HepG2 (cell line): ENCODE data around the gene AJUBA. TPM values are rescaled to one million over a fixed set of nuclear protein-coding genes. Genes with fewer than 3 reads are reported as not detected.

Experiments used
- BRF2 ChIP-seq: sonication (generic); formaldehyde crosslinking; IDR thresholded peaks from 2 replicates; pipeline ENCODE4 v1.8.1; 2022; ENCODE audit warnings: mild to moderate bottlenecking, missing genetic modification reagents
- CREM ChIP-seq, 2 experiments: sonication (generic) in 1 of 2; formaldehyde crosslinking in 1 of 2; IDR thresholded peaks; 2 replicates each; pipeline versions ENCODE4 v1.4.0 to v1.6.1; 2016 to 2020; ENCODE audit warnings: antibody characterized with exemption in 1 of 2, mild to moderate bottlenecking in 1 of 2, missing genetic modification reagents in 1 of 2
- ESRRA ChIP-seq: sonication (generic); formaldehyde crosslinking; IDR thresholded peaks from 2 replicates; pipeline ENCODE4 v1.5.1; 2020; ENCODE audit warnings: mild to moderate bottlenecking, low read depth, missing genetic modification reagents
- HMGA1 ChIP-seq: sonication (generic); formaldehyde crosslinking; conservative IDR thresholded peaks from 2 replicates; pipeline ENCODE4 v1.4.0; 2020; ENCODE audit warnings: missing genetic modification reagents
- HOXA3 ChIP-seq: sonication (generic); formaldehyde crosslinking; IDR thresholded peaks from 2 replicates; pipeline ENCODE4 v1.5.0; 2020; ENCODE audit warnings: missing genetic modification reagents
- HOXD1 ChIP-seq: sonication (generic); formaldehyde crosslinking; IDR thresholded peaks from 2 replicates; pipeline ENCODE4 v1.5.0; 2020; ENCODE audit warnings: missing genetic modification reagents
- MAFG ChIP-seq: sonication (generic); formaldehyde crosslinking; IDR thresholded peaks from 2 replicates; pipeline ENCODE4 v1.5.1; 2020; ENCODE audit warnings: mild to moderate bottlenecking, missing genetic modification reagents
- REST ChIP-seq, 2 experiments: IDR thresholded peaks; 2 replicates each; pipeline ENCODE4 v1.6.1; 2011 to 2012; ENCODE audit warnings: low read length in 2 of 2, borderline replicate concordance in 1 of 2, low read depth in 1 of 2, mild to moderate bottlenecking in 1 of 2, moderate library complexity in 1 of 2
- SAP130 ChIP-seq: IDR thresholded peaks from 2 replicates; pipeline ENCODE4 v1.6.1; 2016; ENCODE audit warnings: low read depth
- SATB2 ChIP-seq: sonication (generic); formaldehyde crosslinking; IDR thresholded peaks from 2 replicates; pipeline ENCODE4 v1.5.0; 2020; ENCODE audit warnings: missing genetic modification reagents
- TFDP2 ChIP-seq: sonication (generic); formaldehyde crosslinking; IDR thresholded peaks from 2 replicates; pipeline ENCODE4 v1.4.0; 2020; ENCODE audit warnings: missing genetic modification reagents
- THAP7 ChIP-seq: sonication (generic); formaldehyde crosslinking; IDR thresholded peaks from 2 replicates; pipeline ENCODE4 v1.8.1; 2023; ENCODE audit warnings: mild to moderate bottlenecking, missing genetic modification reagents
- TOE1 ChIP-seq: sonication (generic); formaldehyde crosslinking; IDR thresholded peaks from 2 replicates; pipeline ENCODE4 v1.4.0; 2020; ENCODE audit warnings: mild to moderate bottlenecking, missing genetic modification reagents
- ZBTB3 ChIP-seq: sonication (generic); formaldehyde crosslinking; IDR thresholded peaks from 2 replicates; pipeline ENCODE4 v1.4.0; 2020; ENCODE audit warnings: low read depth, mild to moderate bottlenecking, moderate library complexity, missing genetic modification reagents, borderline replicate concordance
- ZFX ChIP-seq: sonication (generic); formaldehyde crosslinking; IDR thresholded peaks from 2 replicates; pipeline ENCODE4 v1.4.0; 2020; ENCODE audit warnings: mild to moderate bottlenecking, low read depth, missing genetic modification reagents, moderate library complexity
- ZNF296 ChIP-seq: sonication (generic); formaldehyde crosslinking; conservative IDR thresholded peaks from 2 replicates; pipeline ENCODE4 v1.5.0; 2020; ENCODE audit warnings: mild to moderate bottlenecking, missing genetic modification reagents
- ZNF562 ChIP-seq: sonication (generic); formaldehyde crosslinking; IDR thresholded peaks from 2 replicates; pipeline ENCODE4 v1.8.0; 2022; ENCODE audit warnings: missing genetic modification reagents, borderline replicate concordance
- ZNF614 ChIP-seq: IDR thresholded peaks from 2 replicates; pipeline ENCODE4 v1.6.1; 2018; ENCODE audit warnings: missing biosample characterization, missing genetic modification reagents, inconsistent platforms, borderline replicate concordance
- ZNF7 ChIP-seq: IDR thresholded peaks from 2 replicates; pipeline ENCODE4 v1.6.1; 2016; ENCODE audit warnings: missing biosample characterization, missing genetic modification reagents
- ZNF770 ChIP-seq: sonication (generic); formaldehyde crosslinking; IDR thresholded peaks from 2 replicates; pipeline ENCODE4 v1.5.0; 2020; ENCODE audit warnings: mild to moderate bottlenecking, missing genetic modification reagents
- ZNF83 ChIP-seq: sonication (generic); formaldehyde crosslinking; IDR thresholded peaks from 2 replicates; pipeline ENCODE4 v1.4.0; 2020; ENCODE audit warnings: missing genetic modification reagents, mild to moderate bottlenecking, borderline replicate concordance
- polyA plus RNA-seq, 8 experiments: library from polyadenylated mRNA; depleted of rRNA in 3 of 8; stranded (reverse) in 7 of 8; unstranded in 1 of 8; fragments of >200 nt; fragmentation: Illumina TruSeq in 4 of 8; extraction: Trizol in 4 of 8; gene quantifications; 2 replicates each; pipeline versions ENCODE4 v1.2.1 to v1.2.3, GENCODE V29; 2011 to 2016; ENCODE audit warnings: low read depth in 4 of 8, missing spikeins in 1 of 8, mixed read lengths in 1 of 8; ENCODE audit not compliant: insufficient read depth in 1 of 8
- total RNA-seq, 5 experiments: library from RNA; depleted of rRNA; stranded (reverse); fragments of >200 nt; fragmentation: Illumina TruSeq; extraction: Trizol; gene quantifications; 2 replicates each; pipeline ENCODE4 v1.2.3, GENCODE V29; 2016; ENCODE audit warnings: low read depth in 1 of 5

Gene AJUBA
- total and polyA plus RNA-seq, 2 of the 13 experiments (the other 11 are each of a cell fraction or from before 2014, with no cell fraction given) = 157 to 241 TPM

- TF ChIP-seq BRF2 (CRISPR knock-in tag) (no peak), ZNF296 (no peak), ZBTB3 (0 out of 2 replicates have a peak, but pooled peaks have one; percentile 5), ZNF83 (no peak), CREM (IDR thresholded peaks at IDR 0.05) (no peak), CREM (CRISPR knock-in tag; IDR thresholded peaks at IDR 0.05) (peak; percentile 49; the same call in 1 of the 2 replicates), ESRRA (CRISPR knock-in tag) (no peak; the same call in 1 of the 2 replicates), ZNF614 (CRISPR knock-in tag) (0 out of 2 replicates have a peak, but pooled peaks have one; percentile 14), THAP7 (no peak), SAP130 (CRISPR knock-in tag) (no peak; the same call in 1 of the 2 replicates), TFDP2 (CRISPR knock-in tag) (no peak), HOXA3 (CRISPR knock-in tag) (no peak), REST (IDR thresholded peaks at IDR 0.05; ENCODE audit: borderline replicate concordance in 1 of 2, low read depth in 1 of 2, low read length in 2 of 2) (peak in 1 of 2 experiments; percentile 70; a peak in 2 of 4 replicates), TOE1 (CRISPR knock-in tag) (no peak), SATB2 (CRISPR knock-in tag) (no peak), ZNF562 (CRISPR knock-in tag) (no peak), ZFX (CRISPR knock-in tag) (no peak; the same call in 1 of the 2 replicates), ZNF7 (no peak), MAFG (CRISPR knock-in tag) (no peak), HOXD1 (CRISPR knock-in tag) (no peak), HMGA1 (CRISPR knock-in tag) (no peak), ZNF770 (no peak)
Observed at GRCh38 chr14:22980672-22981089, 1.7 kb downstream of the AJUBA start (continued).
